RWPE2 (cell line): ENCODE data around the gene EP400.

ENCODE experiments used
- ATAC-seq: fragments of 200-7000 bp; cut with Tn5 transposase; 3 replicates; pipeline ENCODE4 v1.9.1; 2021; ENCODE audit warnings: low read depth
- DNase-seq: peaks from one replicate; pipeline ENCODE4 v3.0.0-alpha.2; 2020; ENCODE audit warnings: low spot score
- H3K27ac ChIP-seq: fragments of 450-650 bp; 2 replicates; pipeline ENCODE4 v1.5.1; 2017; ENCODE audit warnings: mild to moderate bottlenecking; ENCODE audit not compliant: poor library complexity, severe bottlenecking
- H3K27me3 ChIP-seq: fragments of 250-450 bp; sonication (Bioruptor Pico); 2 replicates; pipeline ENCODE4 v1.5.1; 2021; ENCODE audit warnings: mild to moderate bottlenecking, moderate library complexity; ENCODE audit not compliant: insufficient read depth, poor library complexity, severe bottlenecking
- H3K36me3 ChIP-seq: fragments of 250-450 bp; sonication (Bioruptor Pico); 2 replicates; pipeline ENCODE4 v1.5.1; 2020; ENCODE audit warnings: low read depth, mild to moderate bottlenecking, moderate library complexity
- H3K4me1 ChIP-seq: fragments of 250-450 bp; sonication (Bioruptor Pico); 2 replicates; pipeline ENCODE4 v1.5.1; 2021; ENCODE audit warnings: mild to moderate bottlenecking, moderate library complexity; ENCODE audit not compliant: insufficient read depth, poor library complexity, severe bottlenecking
- H3K4me3 ChIP-seq: fragments of 250-450 bp; sonication (Bioruptor Pico); 2 replicates; pipeline ENCODE4 v1.5.1; 2021; ENCODE audit warnings: mild to moderate bottlenecking, moderate library complexity; ENCODE audit not compliant: severe bottlenecking
- H3K9me3 ChIP-seq: fragments of 250-450 bp; sonication (Bioruptor Pico); 2 replicates; pipeline ENCODE4 v1.5.1; 2021; ENCODE audit warnings: mild to moderate bottlenecking, moderate library complexity; ENCODE audit not compliant: severe bottlenecking
- CTCF ChIP-seq: fragments of 450-650 bp; IDR thresholded peaks from one replicate; pipeline ENCODE4 v1.5.1; 2017; ENCODE audit warnings: mild to moderate bottlenecking, moderate library complexity; ENCODE audit not compliant: poor library complexity, severe bottlenecking

Gene EP400

GRCh38 chr12:131930510-131930909, 19.2 kb upstream of the EP400 start:
- DNase-seq = no peak
- Histone ChIP-seq H3K4me3 (peak overlapping the region; percentile 91), H3K36me3 (peaks cover 48% of the 10 kb centered on the region), H3K27ac (peak overlapping the region; percentile 40), H3K4me1 (peaks cover 3% of the 10 kb centered on the region), H3K27me3 (no peaks in the 10 kb centered on the region), H3K9me3 (no peaks in the 10 kb centered on the region)
- no peak for TF ChIP-seq CTCF
- ATAC-seq = no peak

GRCh38 chr12:131933387-131933786, 16.4 kb upstream of the EP400 start:
- Histone ChIP-seq H3K9me3 (no peaks in the 10 kb centered on the region), H3K27me3 (no peaks in the 10 kb centered on the region), H3K4me1 (peaks cover 3% of the 10 kb centered on the region), H3K27ac (no peak overlapping the region), H3K4me3 (no peak overlapping the region), H3K36me3 (peaks cover 63% of the 10 kb centered on the region)
- no peak for TF ChIP-seq CTCF
- no peak for ATAC-seq
- no peak for DNase-seq

- Histone ChIP-seq H3K4me1 (peaks cover 3% of the 10 kb centered on the region), H3K27me3 (no peaks in the 10 kb centered on the region), H3K36me3 (peaks cover 73% of the 10 kb centered on the region), H3K9me3 (no peaks in the 10 kb centered on the region), H3K27ac (no peak overlapping the region), H3K4me3 (no peak overlapping the region)
- no peak for DNase-seq
- TF ChIP-seq CTCF = no peak
- ATAC-seq = no peak
Observed at GRCh38 chr12:131934535-131934934, 15.2 kb upstream of the EP400 start.

GRCh38 chr12:131938082-131938481, 11.7 kb upstream of the EP400 start:
- Histone ChIP-seq H3K27me3 (no peaks in the 10 kb centered on the region), H3K27ac (no peak overlapping the region), H3K9me3 (no peaks in the 10 kb centered on the region), H3K4me3 (no peak overlapping the region), H3K4me1 (no peaks in the 10 kb centered on the region), H3K36me3 (peaks cover 71% of the 10 kb centered on the region)
- TF ChIP-seq CTCF = no peak
- DNase-seq = no peak
- no peak for ATAC-seq

GRCh38 chr12:131939007-131939406, 10.7 kb upstream of the EP400 start:
- no peaks in the 10 kb centered on the region for H3K9me3 ChIP-seq
- no peak for ATAC-seq
- no peak for TF ChIP-seq CTCF

More at GRCh38 chr12:131939007-131939406, 10.7 kb upstream of the EP400 start:
- DNase-seq = peak; percentile 26
- H3K36me3 ChIP-seq = peaks cover 62% of the 10 kb centered on the region
- no peaks in the 10 kb centered on the region for H3K27me3 ChIP-seq
- no peak overlapping the region for H3K27ac ChIP-seq
- no peaks in the 10 kb centered on the region for H3K4me1 ChIP-seq
- no peak overlapping the region for H3K4me3 ChIP-seq
